ENCODE data around the gene ADGRG1.

ADGRG1 gene

DNA sequence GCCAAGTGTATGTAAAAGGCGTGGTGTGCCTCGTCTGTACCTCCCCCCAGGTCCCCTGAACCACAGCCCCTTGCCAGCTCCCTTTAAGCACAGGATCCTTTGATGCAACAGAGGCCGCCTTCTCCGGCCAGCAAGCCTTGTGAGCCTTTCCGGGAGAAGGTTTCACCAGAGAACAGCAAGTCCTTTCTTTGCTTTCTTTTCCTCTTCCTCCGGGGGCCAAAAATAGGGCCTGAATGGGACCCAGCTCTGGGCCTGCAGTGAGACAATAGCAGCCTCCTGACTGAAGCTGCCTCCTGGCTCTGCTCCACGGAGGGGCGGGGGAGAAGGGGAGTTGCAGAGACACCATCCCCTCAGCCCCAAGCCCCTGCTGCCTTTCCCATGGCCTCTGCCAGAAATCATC is 9.0 kb downstream of the ADGRG1 start:
- DNase-seq, result no peak

DNA sequence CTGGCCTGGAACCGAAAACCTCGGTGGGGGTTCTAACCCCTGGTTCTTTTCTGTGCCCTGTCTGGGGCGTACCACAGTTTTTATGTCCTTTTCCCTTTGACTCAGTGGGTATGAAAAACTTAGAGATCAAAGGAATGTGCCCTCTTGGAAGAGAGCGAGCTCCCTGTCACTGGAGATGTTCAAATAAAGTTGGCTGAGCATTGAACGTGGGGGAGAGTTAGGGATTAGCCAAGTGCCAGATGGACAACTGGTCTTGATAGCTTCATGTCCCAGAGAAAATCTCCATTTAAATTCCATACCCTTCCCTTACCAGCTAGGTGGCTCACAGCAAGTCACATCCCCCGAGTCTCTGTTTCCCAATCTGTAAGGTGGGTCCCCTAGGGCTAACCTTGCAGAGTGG is 9.5 kb downstream of the ADGRG1 start:
- no peak for DNase-seq

DNA sequence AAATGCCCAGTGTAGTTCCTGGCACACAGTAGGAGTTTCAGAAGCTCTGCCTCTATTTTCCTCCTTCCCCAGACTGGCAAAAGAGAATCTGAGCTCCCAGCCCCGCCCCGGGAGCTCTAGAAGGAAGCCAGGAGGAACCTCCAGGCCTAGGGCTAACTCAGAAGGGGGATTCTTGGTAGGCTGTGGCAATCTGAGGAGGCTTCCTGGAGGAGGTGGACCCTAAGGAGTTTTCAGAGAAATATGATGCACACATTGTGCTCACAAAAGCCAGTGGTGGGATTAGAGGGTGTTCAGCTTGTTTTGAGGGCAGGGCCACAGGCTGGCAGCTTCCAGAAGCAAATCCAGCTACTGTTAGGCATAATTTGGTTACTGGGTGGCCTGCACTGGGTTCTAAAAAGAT is 10.0 kb downstream of the ADGRG1 start:
- no peak for DNase-seq

DNA sequence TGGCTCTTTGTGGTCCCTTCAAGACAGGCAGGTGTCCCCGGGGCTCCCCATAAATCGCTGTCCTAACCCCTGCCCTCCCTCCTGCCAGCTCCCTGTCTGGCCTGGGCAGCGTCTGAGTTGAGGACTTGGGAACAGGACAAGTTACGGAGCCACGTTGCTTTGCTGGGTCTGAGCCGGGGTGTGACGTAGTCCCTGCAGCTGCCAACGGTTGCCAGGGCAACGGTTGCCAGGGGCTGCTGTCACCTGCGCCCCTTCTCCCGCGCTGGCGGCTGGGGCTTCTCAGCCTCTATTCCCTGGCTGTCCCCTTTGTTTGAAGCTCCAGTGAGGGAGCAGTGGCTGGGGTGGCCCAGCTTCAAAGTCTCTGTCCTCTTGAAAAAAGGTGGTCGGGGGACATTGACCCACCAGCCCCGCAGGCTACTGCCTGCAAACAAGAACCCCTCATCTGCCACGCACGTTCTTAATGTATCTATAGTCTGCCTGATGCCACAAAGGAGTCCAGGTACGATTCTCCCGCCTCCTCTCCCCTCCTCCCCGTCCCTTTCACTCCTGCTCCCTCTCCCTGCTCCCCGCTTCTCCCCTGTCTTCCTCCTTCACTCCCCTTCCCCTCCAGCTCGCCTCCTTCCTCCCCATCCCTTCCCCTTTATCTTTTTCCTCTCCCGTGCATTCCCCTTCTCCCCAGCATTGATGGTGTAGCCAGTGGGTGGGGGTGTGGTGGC is 10.9 kb downstream of the ADGRG1 start:
- DNase-seq, result peak; percentile 80

DNA sequence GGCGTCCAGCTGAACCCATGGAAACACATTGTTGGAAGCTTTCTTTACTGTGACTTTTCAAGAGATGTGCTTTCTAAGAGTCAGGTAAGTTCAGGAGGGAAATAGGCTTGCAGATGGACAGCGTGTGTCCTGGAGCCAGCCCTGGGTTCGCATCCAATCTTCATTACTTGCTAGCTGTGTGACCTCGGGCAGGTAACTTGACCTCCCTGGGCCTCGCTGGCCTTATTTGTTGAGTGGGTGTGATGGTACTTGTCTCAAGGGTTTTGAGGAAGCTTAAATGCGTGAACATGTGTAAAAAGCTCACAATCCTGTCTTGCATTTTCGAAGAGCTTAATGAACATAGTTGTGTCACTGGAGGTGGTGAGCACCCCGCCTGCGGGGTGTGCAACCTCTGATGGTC is 11.8 kb downstream of the ADGRG1 start:
- no peak for DNase-seq

DNA sequence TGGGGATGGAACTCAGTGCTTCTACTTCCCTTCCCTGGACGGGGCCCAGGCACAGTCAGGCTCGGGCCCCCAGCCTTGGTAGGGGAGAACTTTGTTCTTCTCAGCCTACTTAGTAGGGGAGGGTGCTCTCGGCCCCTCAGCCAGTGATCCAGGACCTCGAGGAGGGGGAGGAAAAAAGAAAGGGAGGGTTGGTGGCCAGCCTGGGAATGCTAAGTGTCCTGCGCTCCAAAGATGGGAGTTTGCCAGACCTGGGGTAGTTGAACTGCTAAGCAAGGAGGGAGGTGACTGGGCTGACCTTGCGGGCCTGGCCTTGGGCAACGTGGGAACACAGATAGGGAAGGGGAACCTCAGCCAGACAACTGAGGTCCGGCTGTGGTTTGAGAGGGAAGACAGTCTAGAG is 12.2 kb downstream of the ADGRG1 start:
- DNase-seq, result no peak

DNA sequence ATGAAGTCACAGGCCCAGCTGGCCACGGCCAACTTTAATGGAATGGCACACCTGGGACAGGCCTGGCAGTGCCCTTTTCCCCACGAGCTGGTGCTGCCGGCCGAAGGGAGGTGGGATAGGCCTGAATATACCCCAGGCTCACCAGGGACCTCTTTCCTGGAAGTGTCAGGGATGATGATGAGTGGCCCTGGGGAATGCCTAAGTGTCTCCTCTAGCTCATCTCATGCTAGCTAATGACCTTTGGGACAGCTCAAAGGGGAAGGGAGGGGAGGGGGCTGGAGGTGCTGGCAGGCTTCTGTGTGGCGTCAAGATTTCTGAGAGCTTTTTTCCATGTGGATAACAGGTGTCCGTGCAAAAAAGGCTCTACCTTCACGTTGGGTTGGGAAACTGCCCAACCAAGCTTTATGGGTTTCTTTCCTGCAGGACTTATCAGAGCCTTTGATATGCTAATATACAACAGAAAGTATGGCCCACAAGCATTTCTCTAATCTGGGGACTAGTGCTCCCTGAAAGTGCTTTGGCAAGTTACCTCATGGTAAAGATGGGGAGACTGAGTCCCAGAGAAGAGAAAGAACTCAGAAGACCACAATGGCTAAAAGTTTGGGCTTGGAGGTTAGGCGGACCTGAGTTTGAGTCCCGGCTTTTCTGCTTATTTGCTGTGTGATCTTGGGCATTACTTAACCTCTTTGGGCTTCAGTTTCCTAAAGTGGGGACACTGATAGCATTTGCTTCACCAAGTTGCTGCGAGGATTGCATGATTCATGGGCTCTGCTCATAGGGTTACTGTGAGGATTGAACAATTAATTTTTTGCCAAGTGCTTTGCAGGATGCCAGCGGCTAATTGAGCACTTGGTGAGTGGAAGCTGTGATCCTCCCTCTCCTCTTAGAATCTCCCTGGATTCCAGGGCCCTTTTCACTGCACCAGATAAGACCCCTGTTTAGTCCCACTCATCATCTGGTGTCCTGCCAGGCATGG is 14.0 kb downstream of the ADGRG1 start:
- no peak for DNase-seq

DNA sequence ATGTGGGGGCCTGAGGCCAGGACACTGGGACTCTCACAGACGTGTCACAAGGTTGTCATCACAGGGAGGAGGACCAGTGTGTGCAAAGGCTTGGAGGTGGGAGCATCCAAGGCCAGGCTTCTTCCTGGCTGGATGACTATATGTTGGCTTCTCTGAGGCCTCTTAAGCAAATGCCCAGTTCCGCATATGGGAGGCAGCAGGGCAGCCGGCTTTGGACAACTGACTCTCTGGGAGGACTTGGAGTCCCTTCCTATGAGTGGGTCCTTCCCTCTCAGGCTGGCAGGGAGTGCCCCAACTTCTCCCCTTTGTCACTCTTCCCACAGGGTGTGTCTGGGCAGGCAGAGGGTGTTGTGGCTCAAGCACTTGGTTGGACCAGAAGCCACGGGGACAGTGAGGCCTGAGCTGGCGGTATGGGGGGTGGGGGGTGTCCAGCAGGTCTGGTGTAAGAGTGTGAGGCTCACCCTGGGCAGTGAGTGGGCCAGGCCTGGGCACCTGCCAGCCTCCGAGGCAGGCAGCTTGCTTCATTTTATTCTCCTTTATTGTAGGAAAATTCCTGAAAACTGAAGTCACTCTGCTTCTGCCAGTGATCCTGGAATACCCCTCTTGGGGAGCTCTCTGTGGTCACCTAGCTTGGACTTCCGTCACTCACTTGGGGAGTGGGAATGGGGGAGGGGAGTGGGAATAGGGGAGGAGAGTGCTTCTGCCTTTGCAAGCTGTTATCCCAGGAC is 14.9 kb downstream of the ADGRG1 start:
- no peak for DNase-seq

DNA sequence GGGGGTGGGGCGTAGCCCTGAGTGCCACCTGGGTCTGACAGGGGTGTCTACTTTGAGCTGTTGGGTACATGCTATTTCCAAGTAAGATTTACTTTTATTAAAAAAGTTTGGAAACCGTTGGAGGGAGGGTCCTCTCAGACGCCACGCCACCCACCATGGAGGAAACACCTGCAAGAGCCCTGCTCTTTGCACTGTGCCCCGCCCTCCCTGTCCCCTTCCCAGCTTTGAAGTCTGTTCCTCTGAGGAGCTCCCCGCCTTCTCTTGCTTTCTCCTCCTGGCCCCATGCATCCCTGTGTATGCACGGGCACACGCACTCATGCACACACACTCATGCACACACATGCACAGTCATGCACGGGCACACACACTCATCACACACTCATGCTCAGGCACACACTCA is 15.5 kb downstream of the ADGRG1 start:
- no peak for DNase-seq

DNA sequence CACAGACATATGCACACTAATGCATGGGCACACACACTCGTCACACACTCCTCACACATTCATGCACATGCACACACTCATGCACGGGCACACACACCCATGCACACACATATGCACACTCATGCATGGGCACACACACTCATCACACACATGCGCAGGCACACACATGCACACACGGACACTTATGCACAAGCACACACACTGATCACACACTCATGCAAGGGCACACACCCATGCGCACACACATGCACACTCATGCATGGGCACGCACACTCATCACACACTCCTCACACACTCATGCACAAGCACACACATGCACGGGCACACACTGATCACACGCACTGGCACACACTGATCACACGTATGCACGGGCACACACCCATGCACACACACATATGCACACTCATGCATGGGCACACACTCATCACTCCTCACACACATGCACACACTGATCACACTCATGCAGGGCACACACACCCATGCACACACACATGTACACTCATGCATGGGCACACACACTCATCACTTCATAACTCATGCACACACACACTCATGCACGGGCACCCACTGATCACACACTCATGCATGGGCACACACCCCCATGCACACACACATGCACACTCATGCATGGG is 16.1 kb downstream of the ADGRG1 start:
- DNase-seq, result no peak

DNA sequence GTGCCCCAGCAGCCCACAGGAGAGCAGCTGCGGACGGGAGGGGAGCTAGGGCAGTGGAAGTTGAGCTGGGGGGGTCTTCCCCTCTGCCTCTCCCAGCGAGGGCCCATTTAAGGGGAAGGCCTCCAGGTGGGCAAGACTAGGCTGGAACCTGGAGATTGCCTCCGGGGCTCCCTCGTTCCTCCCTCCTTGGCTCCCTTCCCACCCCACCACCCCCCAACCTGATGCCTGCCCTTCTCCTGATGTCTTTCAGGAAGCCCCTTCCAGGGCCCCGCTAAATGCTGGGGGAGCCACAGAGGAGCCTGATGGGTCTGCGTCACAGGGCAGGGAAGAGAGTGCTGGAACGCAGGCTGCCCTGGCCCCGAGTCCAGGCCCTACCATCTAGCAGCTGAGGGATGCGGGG is 16.7 kb downstream of the ADGRG1 start:
- no peak for DNase-seq

DNA sequence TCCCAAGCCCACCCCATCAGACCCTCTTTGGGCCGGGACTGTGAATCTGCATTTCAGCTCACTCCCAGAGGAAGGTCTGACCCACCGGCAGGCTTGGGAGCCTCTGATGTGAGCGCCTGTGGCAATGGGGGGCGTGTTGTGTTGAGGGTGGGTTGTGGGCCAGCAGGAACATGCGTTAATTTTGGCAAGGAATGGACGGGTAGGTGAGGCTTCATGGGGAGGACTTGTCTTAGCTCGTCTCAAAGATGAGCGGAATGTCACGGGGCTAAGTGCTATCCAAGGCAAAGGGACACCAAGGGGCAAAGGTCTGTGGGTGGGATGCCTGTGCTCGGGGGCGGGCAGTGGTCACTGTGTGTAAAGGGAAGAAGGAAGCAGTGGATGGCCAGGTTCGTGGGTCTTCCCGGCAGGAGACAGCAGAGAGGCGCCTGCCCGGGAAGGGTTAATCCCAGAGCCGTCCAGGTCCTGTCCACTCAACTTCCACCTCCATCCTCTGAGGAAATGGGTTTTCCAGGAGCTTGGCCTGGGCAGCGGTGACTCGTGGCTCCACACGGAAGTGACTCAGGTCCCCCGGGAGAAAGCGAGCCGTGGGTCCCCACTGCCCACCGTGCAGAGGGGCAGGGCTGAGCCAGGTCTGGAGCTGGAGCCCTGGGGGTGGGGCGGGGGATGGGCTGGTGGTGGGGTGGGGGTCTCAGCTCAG is 17.4 kb downstream of the ADGRG1 start:
- no peak for DNase-seq

DNA sequence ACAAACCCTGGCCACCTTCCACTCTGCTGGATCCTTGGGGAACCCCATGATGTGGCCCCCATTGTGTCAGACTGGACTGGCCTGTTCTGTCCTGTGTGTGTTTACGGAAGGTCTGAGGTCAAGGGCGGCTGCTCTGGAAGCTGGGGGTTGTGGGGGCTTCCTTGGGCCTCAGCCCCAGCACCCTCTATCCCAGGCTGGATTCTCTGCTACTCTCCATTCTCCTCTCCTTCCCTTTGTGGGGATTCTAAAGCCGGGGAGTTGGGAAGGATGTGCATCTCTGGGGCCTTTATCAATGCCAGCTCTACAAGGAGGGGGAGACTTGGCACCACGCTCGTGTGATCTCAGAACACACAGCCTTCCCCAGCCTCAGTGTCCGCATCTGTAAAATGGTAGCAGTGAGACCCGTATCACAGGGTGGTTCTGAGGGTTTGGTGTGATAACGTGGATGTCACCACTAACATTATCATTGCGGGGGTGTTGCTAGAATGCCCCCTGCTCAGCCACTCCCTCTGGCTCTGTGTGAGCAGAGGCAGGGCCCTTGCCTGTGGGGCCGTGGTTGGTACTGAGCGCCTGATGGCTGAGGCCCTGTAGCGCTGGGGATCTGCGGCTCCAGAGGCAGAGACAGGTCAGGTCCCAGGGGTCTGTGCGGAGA is 18.1 kb downstream of the ADGRG1 start:
- no peak for DNase-seq

DNA sequence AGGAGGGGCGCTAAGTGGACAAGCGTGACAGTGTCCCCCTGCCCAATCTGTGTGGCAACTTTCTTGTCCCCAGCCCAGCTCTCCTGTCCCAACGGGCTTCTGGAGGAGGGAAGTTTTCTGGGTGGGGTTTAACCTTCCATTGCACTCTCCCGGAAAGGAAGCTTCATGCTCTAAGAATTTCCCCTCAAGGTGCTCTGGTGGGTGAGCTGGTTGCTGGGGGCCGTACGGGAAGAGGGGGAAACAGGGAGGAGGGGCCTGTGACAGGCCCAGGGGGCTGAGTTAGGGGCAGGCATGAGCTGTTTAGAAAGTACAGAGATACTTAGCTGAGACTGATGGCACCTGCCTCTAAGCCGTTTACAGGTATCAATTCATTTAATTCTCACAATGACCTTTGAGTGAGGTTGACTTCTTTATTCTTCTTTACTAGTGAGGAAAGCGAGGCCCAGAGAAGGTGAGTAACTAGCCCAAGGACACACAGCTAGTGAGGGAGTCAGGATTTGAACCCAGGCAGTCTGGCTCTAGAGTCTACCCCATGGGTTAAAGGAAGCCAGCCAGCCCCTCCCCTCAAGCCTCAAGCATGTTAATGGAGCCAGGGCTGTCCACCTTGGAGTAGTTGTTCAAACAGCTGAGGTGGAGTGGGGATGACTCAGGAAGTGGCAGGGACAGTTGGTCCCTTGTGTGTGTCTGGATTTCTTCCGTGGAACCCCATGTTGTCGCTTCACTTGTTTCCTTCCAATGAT is 18.9 kb downstream of the ADGRG1 start:
- no peak for DNase-seq

DNA sequence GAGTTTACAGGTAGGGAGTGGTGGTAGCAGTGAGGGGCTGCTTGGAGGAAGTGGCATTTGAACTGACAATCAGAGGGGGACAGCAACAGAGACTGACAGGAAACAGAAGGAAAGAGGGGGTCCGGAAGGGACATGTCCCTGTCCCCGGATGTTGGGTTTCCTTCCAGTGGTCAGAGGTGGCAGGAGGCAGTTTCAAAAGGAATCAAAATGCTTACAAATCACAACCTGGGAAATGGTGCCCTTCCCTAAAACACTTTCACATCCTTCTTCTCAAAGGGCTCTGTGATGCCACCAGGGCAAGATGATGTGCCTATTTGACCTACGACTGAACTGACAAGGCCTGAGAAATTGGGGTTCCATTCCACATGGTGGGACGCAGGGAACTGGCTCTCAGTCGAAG is 19.7 kb downstream of the ADGRG1 start:
- no peak for DNase-seq

DNA sequence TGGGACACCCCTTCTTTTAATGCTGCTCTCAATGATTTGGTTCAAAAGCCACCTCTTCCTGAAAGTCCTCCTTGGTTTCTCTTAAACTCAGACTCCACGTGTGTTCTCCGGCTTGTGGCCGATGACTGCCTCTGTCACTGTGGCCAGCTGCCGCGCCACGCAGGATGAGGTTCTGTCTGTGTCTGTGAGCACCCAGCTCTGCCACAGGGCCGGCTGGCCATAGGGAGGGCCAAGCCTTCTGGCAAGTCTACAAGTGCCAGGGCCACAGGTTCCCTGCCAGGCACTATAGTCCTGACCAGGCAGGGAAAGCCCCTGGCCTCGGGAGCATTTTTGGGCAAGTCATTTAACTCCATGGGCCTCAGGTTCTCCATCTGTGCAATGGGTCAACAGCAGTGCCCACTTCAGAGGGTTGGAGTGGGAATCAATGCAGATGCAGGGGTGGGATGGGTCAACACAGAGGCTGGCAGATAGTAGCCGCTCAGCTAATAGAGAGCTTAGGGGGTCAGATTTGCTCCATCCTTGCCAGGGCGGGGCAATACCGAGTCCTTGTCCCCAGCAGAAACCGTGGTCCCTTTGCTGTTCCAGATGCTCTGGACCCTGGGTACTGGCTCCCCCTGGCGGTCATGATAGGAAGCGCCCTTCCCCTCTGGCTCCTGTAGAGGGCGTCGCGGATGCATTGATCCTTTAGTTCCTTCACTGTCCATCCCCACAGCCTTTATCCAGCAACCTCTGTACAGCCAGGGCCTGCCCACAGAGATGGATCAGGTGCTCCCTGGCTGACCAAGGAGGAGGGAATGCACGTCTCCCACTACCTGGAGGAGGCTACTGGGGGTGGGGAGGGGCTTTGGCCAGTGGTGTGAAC is 20.4 kb downstream of the ADGRG1 start:
- peak; percentile 18 for DNase-seq

DNA sequence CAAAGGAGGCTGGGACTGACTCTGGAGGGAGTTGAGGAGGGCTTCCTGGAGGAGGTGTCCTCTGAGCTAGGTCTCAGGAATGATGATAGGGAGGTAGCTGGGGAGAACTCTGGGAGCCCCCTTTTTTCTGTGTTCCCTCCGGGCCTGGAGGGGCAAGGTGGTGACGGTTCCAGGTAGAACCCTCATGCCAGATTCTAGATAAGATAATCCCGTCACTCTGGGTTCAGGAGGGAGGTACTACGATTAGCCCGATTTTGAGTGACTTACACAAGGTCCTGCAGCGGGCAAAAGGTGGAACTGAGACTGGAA is 21.0 kb downstream of the ADGRG1 start:
- DNase-seq, result no peak

DNA sequence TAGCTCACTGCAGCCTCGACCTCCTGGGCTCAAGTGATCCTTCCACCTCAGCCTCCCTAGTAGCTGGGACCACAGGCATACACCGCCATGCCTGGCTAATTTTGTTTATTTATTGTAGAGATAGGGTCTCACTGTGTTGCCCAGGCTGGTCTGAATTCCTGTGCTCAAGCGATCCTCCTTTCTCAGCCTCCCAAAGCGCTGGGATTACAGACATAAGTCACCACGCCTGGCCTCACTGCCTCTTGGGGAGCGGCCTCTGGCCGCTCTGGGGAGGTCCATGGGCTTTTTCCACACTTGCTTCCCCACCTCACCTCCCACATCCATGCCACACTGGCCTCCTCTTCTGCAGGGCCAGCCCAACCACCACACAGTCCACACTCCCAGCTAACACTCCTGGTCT is 21.4 kb downstream of the ADGRG1 start:
- DNase-seq, result no peak

DNA sequence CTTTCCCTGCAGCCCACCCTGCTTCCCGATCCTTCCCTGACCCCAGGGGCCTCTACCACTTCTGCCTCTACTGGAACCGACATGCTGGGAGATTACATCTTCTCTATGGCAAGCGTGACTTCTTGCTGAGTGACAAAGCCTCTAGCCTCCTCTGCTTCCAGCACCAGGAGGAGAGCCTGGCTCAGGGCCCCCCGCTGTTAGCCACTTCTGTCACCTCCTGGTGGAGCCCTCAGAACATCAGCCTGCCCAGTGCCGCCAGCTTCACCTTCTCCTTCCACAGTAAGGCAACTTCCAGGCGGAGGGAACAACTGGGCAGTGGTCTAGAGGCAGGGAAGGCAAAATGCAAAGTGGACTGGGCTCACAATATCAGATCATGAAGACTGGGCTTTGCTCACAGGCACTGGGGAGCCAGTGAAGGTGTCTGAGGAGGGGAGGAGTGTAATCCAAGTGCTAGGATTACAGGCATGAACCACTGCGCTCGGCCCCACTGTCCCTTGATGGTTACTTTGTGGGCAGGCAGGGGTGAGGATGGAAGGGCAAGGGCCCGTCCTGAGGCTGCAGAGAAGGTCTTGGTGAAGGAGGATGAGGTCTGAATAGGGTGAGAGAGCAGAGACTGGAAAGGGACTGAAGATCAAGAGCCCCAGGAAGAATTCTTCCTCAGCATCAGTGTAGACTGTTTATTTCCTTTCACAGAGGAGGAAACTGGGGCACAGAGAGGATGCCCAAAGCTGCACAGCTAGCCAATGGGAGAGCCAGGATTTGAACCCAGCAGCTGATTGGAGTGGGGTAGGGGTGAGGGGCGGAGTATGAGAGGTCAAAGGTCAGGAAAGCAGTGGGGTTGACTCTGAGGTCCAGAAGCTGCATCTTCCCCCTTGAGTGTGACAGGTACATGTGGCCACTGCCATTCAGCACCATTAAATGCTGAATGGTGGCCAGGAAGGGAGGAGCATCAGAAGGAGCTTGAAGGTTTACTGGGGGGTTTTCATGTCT is 23.2 kb downstream of the ADGRG1 start:
- no peak for DNase-seq
